NCI-H128 (cell line): Measurements from ENCODE around the gene LEMD2.

Experiments
- DNase-seq: peaks from one replicate; lab custom pipeline; 2025; ENCODE audit not compliant: unreplicated experiment; lab: John Stamatoyannopoulos, UW

LEMD2 gene

DNA sequence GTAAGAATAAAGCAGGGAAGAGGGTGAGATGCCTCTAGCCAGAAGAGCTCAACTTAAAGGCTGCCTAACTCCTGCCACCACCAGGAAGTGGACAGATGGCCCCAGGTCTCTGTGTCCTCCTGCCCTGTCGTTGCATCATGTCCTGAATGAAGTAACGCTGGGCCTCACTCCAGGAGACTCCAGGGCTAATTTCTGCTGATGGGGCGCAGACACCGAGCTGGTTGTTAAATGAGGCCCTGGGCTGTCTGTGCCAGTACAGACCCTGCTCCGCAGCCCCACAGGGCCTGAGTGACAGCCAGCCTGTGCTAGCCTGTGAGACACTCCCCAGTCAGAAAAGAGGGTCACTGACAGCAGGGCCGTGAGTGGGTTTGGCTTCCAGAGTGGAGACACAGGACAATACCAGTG is 48.7 kb downstream of the LEMD2 start:
- no peak for DNase-seq

DNA sequence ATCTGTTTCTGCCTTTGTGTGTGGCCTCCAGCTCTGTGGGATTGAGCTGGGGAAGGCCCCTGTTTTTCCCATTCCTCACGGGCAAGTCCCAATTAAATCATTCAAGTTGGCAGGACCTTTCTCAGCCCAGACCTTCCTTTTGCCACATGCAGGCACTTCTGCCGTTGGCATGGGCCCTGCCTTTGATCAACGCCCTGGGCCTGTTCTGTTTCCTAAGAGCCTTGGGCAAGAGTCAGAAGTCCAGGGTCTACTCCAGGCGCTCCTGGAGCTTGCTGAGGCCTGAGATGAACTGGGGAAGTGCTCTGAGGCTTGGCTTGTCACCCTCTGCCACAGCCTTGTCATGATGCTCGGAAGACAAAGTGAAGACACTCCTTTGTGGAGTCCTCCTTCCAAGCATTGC is 49.4 kb downstream of the LEMD2 start:
- no peak for DNase-seq

DNA sequence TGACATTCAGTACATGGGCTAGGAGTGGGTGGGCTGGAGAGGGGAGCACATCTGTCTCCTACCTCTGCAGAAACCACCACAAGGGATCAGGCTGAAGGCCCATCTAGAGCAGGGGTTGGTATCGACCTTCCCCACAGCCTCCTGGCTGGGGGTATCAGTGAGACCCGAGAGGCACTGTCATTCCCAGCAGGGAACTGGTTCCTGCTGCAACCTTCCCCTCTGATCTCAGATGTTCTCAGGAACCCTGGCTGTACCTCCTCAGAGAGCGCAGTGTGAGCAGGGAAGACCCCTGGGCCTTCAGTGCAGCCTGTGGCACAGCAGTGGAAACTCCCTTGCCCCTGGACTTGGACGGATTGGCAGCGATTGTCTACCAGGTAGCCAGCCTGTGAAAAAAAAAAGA is 50.1 kb downstream of the LEMD2 start:
- DNase-seq = no peak

DNA sequence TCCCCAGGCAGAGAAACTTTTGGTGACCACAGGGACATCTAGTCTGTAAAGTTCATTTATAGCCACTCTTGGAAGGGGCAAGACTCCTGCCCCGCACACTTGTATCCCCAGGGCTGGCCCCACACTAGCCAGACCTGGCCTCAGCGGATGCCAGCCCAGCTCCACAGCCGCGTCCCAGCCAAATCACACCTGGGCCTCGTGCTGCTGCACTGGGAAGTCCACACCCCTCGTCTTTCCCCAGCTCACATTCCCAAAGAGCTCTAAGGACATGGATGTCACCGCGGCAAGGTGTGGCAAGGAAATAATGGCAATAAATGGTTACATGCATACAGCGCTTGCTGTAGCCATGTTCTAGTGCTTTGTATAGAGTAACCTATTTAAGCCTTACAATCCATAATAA is 50.8 kb downstream of the LEMD2 start:
- DNase-seq = no peak

DNA sequence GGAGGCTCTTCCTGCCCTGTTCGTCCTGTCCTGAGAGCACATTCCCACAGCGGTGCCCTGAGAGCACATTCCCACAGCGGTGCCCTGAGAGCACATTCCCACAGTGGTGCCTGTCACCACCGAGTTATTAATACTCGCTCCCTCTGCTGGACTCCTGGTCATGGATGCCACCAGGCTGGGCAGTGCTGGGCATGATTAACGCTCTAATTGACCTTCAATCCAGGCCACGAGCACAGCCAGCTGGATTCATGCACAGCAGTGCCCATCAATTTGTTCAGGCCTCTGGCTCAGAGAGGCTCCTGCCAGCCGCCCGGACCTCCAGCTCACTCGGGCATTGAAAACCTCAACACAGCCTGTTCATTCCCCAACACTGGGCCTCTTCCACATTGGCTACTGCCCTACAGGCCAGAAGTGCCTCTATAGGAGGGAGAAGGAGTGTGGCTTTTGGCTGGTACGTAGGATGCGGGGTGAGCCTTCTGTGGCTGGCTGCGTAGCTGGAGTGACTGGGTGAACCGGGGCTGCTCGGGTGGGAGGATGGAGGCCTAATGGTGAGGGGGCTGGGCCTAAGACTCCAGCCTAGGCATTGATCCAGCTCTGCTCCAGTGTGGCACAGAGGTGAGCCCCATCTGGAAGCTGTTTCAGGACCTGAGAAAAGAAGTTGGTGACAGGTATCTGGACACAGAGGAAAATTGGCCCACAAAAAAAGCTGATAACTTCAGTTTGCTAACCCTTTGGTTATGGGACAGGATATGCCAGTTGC is 51.5 kb downstream of the LEMD2 start:
- DNase-seq = no peak

DNA sequence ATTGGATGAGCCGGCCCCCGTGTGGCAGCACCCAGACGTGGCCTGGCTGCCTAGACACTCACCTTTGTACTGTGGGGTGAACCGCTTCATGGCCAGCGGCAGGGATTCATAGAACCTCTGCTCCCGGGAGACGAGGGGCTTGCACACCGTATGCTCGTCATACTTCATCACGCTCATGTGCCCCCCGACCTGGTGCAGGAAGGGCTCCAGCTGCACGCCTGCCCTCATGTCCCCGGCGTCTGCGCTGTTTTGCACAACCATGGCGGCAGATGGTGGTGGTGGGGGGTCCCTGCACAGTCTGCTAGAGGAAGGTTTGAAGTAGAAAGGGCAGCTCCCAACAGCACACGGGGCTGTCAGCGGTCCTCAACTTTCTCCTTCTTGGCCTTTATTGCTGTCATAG is 53.7 kb downstream of the LEMD2 start:
- no peak for DNase-seq

DNA sequence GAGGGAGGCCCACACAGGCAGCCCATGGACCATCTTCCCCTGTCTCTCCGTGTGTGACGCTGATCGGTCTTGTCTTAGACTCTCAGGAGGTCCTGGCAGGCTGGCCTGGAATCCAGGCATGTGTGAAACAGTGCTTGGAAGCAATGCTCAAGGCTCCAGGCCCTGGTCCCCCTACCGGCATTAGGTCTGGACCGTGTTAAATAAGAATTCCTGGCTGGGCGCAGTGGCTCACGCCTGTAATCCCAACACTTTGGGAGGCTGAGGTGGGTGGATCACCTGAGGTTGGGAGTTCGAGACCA is 55.3 kb downstream of the LEMD2 start:
- no peak for DNase-seq

DNA sequence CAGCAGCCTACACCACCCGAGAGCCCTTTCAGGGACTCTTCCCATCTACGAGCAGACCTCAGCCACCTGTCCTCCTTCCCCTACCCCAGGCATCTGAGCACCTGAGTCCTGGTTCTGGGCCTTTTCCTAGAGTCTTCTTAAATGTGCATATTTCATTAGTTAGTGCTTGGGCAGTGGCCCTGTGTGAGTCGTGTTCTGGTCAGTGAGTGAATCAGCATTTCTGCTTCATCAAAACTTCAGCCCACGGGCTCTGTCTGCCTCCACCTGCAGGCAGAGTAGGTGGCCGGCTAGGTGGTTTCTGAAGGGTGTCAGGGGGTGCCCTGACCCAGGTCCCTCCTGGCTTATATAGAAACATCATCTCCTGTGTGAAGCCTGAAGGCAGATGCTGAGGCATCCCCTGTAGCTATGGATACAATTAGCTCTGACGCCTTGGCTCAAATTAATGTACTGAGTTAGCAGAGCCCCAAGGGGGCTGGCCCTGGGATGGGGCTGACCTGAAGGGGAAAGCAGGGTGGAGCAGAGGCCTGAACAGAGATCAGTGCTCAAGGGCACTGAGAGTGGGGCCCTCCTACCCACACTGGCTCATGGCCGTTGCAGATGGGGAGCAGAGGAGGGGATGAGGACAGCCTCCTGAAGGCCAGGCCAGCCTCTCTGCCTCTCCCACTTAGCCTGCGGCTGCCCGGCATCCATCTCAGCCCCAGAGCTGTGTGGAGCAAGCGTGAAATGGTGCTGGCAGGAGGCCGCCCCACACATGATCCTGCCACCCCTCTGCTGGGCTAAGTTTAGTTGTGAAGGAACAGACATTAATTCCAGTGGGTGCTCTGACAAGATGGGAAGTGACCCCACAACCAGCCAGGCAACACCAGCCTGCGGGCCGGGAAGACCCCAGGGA is 55.9 kb downstream of the LEMD2 start:
- no peak for DNase-seq

DNA sequence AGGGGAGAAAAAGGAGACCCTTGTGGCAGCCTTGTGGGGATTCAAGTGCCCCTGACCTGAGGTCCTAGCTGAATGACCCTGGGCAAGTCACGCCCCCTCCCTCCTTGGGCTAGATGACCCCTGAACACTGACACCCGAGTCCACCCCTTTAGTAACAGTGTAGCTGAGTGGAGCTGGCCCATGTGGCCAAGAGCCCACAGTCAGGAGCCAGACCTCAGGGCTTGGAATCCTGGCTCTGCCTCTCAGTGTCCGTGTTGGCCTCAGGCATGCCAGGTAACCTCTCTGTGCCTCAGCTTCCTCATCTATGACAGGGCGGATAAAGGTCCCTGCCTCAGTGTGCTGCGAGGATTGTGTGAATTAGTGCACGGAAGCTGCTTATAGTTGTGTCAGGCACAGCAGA is 56.5 kb downstream of the LEMD2 start:
- DNase-seq = no peak

DNA sequence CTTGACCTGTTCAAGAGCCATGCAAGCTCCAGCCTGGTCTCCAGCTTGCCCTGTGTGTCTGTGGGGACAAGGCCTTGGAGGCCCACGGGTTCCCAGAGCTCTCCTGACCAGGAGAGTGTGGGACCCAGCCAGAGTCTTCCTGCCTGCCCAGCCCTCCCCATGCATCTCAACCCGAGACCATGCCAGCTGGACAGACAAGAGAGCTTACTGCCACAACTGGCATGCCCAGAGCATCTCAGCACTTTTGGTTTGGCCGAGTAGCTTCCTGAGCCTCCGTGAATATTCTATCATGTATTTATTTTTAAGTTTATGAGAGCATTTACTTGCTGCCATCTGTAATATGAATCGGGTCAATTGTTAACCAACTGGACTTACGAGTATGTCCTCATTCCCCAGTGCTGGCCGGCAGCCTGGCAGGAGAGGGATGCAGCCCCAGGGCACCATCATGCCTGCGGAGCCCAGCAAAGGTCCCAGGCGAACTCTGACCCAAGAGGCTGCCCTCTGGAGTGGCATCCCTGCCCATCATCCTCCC is 57.1 kb downstream of the LEMD2 start:
- no peak for DNase-seq

DNA sequence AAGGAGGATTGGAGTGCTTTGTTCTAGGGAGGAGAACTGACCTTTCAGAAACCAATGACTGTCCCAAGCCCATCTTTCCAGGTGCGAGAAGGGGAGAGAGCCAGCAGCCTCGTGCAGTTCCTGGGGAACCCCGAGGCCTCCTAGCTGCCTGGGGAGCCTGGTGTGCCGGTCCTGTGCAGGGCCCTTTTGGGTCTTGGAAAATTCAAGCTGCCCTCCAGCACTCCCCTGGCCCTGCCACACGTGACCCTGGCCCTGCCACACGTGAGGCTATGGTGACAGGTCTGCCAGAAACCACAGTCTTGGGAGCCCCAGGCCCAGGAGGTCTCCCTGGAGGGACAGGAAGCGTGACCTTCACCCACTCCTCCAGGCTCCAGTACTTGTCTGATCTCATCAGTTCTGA is 57.9 kb downstream of the LEMD2 start:
- DNase-seq = no peak

DNA sequence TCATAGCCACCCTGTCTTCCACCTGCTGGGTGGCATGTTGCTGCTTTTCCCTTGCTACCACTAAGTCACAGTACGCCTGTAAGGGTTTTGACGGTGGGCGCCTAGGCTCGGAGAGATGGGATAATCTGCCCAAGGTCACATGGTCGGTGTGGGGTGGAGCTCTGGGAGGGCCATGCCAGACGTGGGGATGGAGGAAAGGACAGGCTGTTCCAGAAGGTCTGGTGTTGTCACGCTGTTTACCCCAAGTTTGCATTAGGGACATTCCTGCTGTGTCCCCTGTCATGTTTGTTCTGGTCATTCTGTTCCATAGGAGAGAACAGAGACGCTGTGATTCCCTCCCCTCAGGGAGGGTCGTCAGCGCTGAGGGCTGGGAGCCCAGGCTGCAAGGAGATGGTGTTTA is 58.3 kb downstream of the LEMD2 start:
- DNase-seq = no peak

DNA sequence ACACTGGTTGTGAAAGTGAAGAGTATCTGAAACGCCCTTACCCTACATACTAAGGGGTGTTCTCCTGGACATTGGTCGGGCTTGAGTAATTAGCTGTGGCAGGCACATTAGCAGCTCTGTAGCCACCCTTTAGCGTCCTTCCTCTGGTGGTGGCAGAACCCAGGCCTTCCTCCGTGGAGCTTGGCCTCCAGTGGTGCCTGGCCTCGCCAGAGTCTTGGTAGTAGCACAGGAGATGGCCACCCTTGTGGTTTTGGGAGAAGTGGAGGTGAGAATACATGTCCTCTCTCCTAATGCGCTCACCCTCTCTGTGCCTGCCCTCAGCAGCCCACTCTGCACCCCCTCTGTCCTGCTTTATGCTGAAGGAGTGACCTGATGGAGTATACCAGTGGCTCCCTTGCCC is 59.9 kb downstream of the LEMD2 start:
- no peak for DNase-seq

DNA sequence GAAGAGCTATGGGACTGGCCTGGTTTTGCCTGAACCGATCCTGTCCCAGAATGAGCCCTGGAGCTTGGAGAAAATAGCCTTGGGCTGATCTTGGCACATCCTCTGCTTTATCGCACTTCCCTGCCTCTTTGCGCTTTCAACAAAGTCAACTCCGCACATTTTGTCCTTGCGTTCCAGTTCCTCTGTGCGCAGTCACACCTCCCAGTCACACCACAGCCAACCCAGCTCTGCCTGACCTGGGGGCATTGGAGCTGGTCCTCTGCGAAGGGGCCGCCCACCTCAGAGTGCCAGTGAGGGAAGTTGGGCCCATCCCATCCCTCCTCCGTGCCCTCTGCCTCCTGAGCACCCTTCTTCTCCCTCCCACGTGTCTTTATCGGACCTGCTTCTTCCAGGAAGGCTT is 60.5 kb downstream of the LEMD2 start:
- DNase-seq = no peak

DNA sequence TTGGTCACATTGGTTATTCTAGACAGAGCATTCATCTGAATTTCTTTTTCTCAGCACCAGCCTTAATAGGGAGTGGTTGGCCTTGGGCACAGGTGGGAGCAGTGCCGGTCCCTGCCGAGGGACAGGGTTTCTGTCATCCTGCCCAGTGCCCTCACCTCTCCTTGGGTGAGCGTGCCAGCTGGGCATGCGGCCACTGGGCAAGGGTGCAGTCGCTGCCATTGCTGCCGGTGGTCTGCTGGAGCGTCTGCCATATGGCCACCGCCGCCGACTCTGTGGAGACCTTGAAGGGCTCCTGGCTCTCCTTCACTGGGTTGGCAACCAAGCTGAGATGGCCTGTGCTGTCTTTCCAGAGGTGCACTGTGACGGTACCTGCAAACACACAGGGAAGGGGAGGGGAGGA is 61.0 kb downstream of the LEMD2 start:
- DNase-seq = no peak

DNA sequence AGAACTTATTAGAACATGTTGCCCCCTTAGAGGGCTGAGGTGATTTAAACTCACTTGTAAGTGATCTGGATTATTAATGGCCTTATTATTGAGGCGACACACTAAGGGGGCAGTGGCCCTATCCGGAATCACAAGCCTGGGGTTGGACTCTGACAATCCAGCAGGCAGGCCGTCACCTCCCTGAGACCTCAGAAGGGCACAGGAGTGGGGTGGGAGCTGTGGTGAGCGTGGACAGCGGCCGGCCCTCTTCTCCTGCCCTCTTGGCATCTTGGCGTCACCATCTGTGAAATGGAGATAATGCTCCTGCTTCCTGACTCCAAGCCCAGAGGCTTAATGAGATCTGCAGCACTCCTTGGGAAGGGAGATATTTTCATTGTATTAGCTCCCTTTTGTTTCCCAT is 61.8 kb downstream of the LEMD2 start:
- no peak for DNase-seq

DNA sequence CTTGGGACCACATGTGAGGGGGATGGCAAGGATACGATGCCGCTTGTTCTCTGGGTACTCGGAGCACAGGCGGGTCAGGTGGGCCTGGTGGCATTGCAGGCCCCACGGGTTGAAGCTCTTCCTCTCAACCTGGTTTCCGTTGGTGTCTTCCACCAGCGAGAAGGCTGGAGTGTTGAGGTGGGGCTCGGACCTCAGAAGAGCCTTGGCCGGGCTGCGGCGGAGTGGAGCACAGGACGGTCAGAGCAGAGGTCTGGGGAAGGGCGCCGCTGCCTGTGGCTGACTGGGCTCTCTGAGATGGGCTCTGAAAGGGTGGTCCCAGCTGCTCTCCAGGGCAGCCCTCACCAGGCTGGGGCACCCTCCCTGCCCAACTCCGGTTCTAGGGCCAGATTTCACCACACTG is 62.2 kb downstream of the LEMD2 start:
- no peak for DNase-seq

DNA sequence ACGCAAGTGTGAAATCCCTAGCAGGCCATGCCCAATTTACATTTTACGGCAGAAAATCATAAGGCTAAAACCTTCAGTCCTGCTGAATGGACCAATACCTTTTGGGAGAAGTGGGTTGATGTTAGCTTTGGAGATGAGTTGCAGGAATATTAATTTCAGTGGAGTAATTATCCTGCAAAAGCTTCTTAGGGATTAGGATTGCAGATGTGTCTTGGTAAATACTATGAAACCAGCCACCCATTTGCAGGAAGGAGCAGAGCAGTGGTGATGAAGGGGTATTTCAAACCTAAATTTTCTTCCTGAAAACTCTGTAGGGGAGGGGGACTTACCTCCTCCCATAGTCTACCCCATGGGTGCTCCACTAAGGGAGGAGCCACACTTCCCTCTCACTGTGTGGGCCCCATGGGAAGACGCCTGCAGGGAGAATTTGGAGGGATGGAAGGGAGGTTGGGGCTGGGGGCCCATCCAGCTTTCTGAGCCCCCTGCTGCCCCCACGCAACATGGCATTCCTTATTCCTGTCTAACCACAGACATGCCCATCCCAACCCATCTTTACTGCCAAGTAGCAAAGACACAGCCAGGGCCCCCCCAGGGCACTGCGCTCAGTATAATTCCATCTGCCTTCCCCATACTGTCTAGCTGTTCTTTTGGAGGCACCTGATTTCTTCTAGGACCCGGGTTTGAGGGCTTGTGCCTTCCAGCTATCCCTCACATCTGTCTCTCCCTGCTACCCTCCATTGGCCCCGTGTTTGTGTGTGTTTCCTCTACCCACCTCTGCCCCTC is 62.8 kb downstream of the LEMD2 start:
- DNase-seq = no peak

DNA sequence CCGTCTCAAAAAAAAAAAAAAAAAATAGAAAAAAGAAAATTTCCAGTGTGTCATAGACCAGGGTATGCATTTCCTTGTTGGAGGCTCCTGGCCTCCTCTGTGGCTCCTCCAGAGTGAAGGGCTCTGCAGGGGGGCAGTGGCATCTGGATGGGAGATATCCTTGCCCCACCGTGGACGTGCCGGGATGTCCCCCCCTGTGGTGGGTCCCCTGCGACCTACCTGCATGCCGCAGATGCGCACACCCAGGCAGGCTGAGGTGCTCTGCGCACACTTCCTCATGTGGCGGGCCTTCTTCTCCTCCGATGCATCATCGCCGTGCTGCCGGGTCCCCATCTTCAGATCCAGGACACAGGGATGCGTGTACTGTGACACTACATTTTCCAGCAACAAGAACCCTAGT is 63.7 kb downstream of the LEMD2 start:
- no peak for DNase-seq

DNA sequence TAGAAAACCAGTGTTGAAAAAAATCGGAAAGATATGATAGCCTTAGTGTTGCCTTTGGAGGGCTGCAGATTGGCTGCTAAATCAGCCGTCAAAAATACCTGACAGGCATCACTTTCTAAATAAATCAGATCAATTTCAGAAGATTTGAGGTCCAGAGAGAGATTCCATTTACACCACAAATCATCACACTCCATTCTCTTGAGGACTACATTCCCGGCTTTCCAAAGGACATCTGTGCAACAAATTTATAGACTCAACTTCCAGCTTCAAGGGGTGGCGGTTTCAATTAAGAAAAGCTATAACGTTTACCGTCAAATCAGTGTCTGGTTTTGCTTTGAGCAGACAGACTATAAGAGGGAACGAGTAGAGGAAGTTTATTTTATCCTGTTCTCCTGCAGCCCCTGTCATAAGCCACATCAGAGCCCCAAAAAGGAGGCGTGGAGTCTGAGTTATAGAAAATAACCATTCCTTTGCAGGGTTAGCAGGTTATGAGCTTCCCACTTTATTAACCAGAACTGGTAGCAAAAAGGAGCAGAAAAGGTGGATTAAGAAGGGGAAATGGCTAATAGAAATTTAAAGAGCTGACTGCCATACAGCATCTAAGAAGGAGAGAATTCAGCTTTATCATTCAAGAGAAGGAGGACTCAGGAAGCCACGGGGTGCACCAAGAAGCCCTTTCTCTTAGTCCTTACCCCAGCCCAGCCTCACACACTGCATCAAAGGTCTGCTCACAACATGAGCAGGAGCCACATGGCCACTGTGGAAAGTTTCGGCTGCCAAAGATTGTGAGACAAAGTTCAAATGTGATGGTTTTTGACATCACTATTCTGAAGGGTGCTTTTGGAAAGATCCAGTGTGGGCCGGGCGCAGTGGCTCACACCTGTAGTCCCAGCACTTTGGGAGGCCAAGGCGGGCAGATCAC is 64.6 kb downstream of the LEMD2 start:
- no peak for DNase-seq
